Natural killer cell treated with Interleukin-12 subunit alpha and Interleukin-12 subunit beta and Interleukin-15 and Interleukin-18, amount 100 ng/mL, for 72 hours (primary cell): Measurements from ENCODE around the gene AP5S1. TPM values are rescaled to one million over a fixed set of nuclear protein-coding genes. Genes with fewer than 3 reads are reported as not detected.

ENCODE experiments used
- ATAC-seq, 2 donors: fragments of 150-1000 bp; cut with Tn5 transposase in 1 of 2; sonication (Bioruptor Pico), chemical (Tn5 transposase) in 1 of 2; 2 replicates each; pipeline ENCODE4 v1.10.0; 2021
- DNase-seq: peaks from one replicate; pipeline ENCODE4 v3.0.0; 2022; ENCODE audit warnings: low spot score
- H3K27ac Mint-ChIP-seq, 2 donors: 1 replicate in 1 of 2; 2 replicates in 1 of 2; pipeline ENCODE4 v1.8.0; 2022; ENCODE audit warnings: mixed read lengths in 2 of 2, mild to moderate bottlenecking in 1 of 2, moderate library complexity in 1 of 2
- H3K27me3 Mint-ChIP-seq, 2 donors: 1 replicate in 1 of 2; 2 replicates in 1 of 2; pipeline ENCODE4 v1.8.0; 2022; ENCODE audit warnings: mixed read lengths in 2 of 2
- H3K36me3 Mint-ChIP-seq: one replicate; pipeline ENCODE4 v1.8.0; 2022; ENCODE audit warnings: mixed read lengths
- H3K4me1 Mint-ChIP-seq, 2 donors: 1 replicate in 1 of 2; 2 replicates in 1 of 2; pipeline ENCODE4 v1.8.0; 2022; ENCODE audit warnings: low read depth in 2 of 2, mixed read lengths in 2 of 2, mild to moderate bottlenecking in 1 of 2
- H3K4me3 Mint-ChIP-seq: one replicate; pipeline ENCODE4 v1.8.0; 2022; ENCODE audit warnings: mixed read lengths
- H3K9me3 Mint-ChIP-seq: 2 replicates; pipeline ENCODE4 v1.8.0; 2022; ENCODE audit warnings: mixed read lengths
- total RNA-seq, 2 donors: library from RNA; stranded (reverse); gene quantifications; one replicate each; pipeline ENCODE4 v1.2.3, GENCODE V29; 2022

The AP5S1 gene
- total RNA-seq, 2 donors from 2014 or later = 13.5 to 19.7 TPM

GRCh38 chr20:3854462-3854871 is 34.1 kb downstream of the AP5S1 start:
- ATAC-seq (peak in 1 of 2 donors; percentile 44), DNase-seq (no peak)
- Mint-ChIP-seq H3K36me3 (peaks cover 19% of the 10 kb centered on the region), H3K4me1 (peaks cover 8 to 16% of the 10 kb centered on the region in 2 donors), H3K4me3 (no peak overlapping the region), H3K27me3 (no peaks in the 10 kb centered on the region), H3K27ac (no peak overlapping the region), H3K9me3 (no peaks in the 10 kb centered on the region)

- Mint-ChIP-seq H3K4me1 (peaks cover 8 to 12% of the 10 kb centered on the region in 2 donors), H3K27ac (no peak overlapping the region), H3K36me3 (peaks cover 19% of the 10 kb centered on the region), H3K4me3 (no peak overlapping the region), H3K9me3 (no peaks in the 10 kb centered on the region), H3K27me3 (no peaks in the 10 kb centered on the region)
- ATAC-seq = no peak
- no peak for DNase-seq
Measured at GRCh38 chr20:3857405-3857804, 37.1 kb downstream of the AP5S1 start.

GRCh38 chr20:3858689-3859088 is 38.3 kb downstream of the AP5S1 start:
- DNase-seq (no peak), ATAC-seq (no peak)
- no peak overlapping the region for H3K27ac Mint-ChIP-seq
- no peaks in the 10 kb centered on the region for H3K9me3 Mint-ChIP-seq
- no peak overlapping the region for H3K4me3 Mint-ChIP-seq
- H3K27me3 Mint-ChIP-seq = no peaks in the 10 kb centered on the region
- peaks cover 8 to 12% of the 10 kb centered on the region in 2 donors for H3K4me1 Mint-ChIP-seq
- H3K36me3 Mint-ChIP-seq = peaks cover 19% of the 10 kb centered on the region

GRCh38 chr20:3861191-3861590 is 40.8 kb downstream of the AP5S1 start:
- H3K27ac Mint-ChIP-seq = no peak overlapping the region
- no peak overlapping the region for H3K4me3 Mint-ChIP-seq
- H3K9me3 Mint-ChIP-seq = no peaks in the 10 kb centered on the region
- ATAC-seq (no peak), DNase-seq (no peak)
- H3K4me1 Mint-ChIP-seq = peaks cover 3 to 5% of the 10 kb centered on the region in 2 donors
- no peaks in the 10 kb centered on the region for H3K27me3 Mint-ChIP-seq
- peaks cover 12% of the 10 kb centered on the region for H3K36me3 Mint-ChIP-seq

GRCh38 chr20:3862333-3862732 is 42.0 kb downstream of the AP5S1 start:
- ATAC-seq = no peak
- no peaks in the 10 kb centered on the region for H3K9me3 Mint-ChIP-seq
- no peak overlapping the region for H3K4me3 Mint-ChIP-seq
- no peak for DNase-seq
- H3K4me1 Mint-ChIP-seq = no peaks in the 10 kb centered on the region
- H3K27me3 Mint-ChIP-seq = no peaks in the 10 kb centered on the region
- H3K27ac Mint-ChIP-seq = peak overlapping the region in 1 of 2 donors; percentile 15
- peaks cover 6% of the 10 kb centered on the region for H3K36me3 Mint-ChIP-seq

GRCh38 chr20:3863317-3863716 is 43.0 kb downstream of the AP5S1 start:
- H3K27me3 Mint-ChIP-seq = no peaks in the 10 kb centered on the region
- H3K4me3 Mint-ChIP-seq = no peak overlapping the region
- ATAC-seq (no peak), DNase-seq (no peak)
- no peaks in the 10 kb centered on the region for H3K9me3 Mint-ChIP-seq
- H3K36me3 Mint-ChIP-seq = no peaks in the 10 kb centered on the region
- peak overlapping the region in 1 of 2 donors; percentile 68 for H3K27ac Mint-ChIP-seq
- no peaks in the 10 kb centered on the region for H3K4me1 Mint-ChIP-seq

GRCh38 chr20:3864518-3864917 is 44.2 kb downstream of the AP5S1 start:
- DNase-seq = no peak
- no peak for ATAC-seq
- Mint-ChIP-seq H3K4me1 (no peaks in the 10 kb centered on the region), H3K27me3 (no peaks in the 10 kb centered on the region), H3K4me3 (no peak overlapping the region), H3K36me3 (no peaks in the 10 kb centered on the region), H3K9me3 (no peaks in the 10 kb centered on the region), H3K27ac (no peak overlapping the region)

- Mint-ChIP-seq H3K27me3 (no peaks in the 10 kb centered on the region), H3K9me3 (no peaks in the 10 kb centered on the region), H3K36me3 (no peaks in the 10 kb centered on the region), H3K27ac (no peak overlapping the region), H3K4me1 (no peaks in the 10 kb centered on the region), H3K4me3 (no peak overlapping the region)
- DNase-seq (no peak), ATAC-seq (no peak)
Measured at GRCh38 chr20:3865152-3865886, 45.0 kb downstream of the AP5S1 start.

GRCh38 chr20:3865887-3866407 is 45.6 kb downstream of the AP5S1 start:
- H3K4me3 Mint-ChIP-seq = no peak overlapping the region
- DNase-seq = no peak
- peaks cover 0 to 3% of the 10 kb centered on the region in 2 donors for H3K4me1 Mint-ChIP-seq
- H3K27me3 Mint-ChIP-seq = no peaks in the 10 kb centered on the region
- ATAC-seq = no peak
- H3K9me3 Mint-ChIP-seq = no peaks in the 10 kb centered on the region
- no peak overlapping the region for H3K27ac Mint-ChIP-seq
- H3K36me3 Mint-ChIP-seq = no peaks in the 10 kb centered on the region

GRCh38 chr20:3866464-3866863 is 46.1 kb downstream of the AP5S1 start:
- H3K4me1 Mint-ChIP-seq = peaks cover 0 to 3% of the 10 kb centered on the region in 2 donors
- peak in 1 of 2 donors; percentile 13 for ATAC-seq
- H3K27me3 Mint-ChIP-seq = no peaks in the 10 kb centered on the region
- no peak overlapping the region for H3K27ac Mint-ChIP-seq
- H3K36me3 Mint-ChIP-seq = no peaks in the 10 kb centered on the region
- H3K9me3 Mint-ChIP-seq = no peaks in the 10 kb centered on the region
- no peak for DNase-seq
- H3K4me3 Mint-ChIP-seq = no peak overlapping the region

- Mint-ChIP-seq H3K27ac (peak overlapping the region in 1 of 2 donors; percentile 16), H3K4me1 (peaks cover 4 to 5% of the 10 kb centered on the region in 2 donors), H3K4me3 (no peak overlapping the region), H3K36me3 (peaks cover 1% of the 10 kb centered on the region), H3K27me3 (no peaks in the 10 kb centered on the region), H3K9me3 (no peaks in the 10 kb centered on the region)
- ATAC-seq = no peak
- no peak for DNase-seq
Measured at GRCh38 chr20:3867802-3868201, 47.5 kb downstream of the AP5S1 start.

GRCh38 chr20:3869839-3870634 is 49.7 kb downstream of the AP5S1 start:
- Mint-ChIP-seq H3K27me3 (no peaks in the 10 kb centered on the region), H3K9me3 (no peaks in the 10 kb centered on the region), H3K27ac (no peak overlapping the region), H3K36me3 (peaks cover 6% of the 10 kb centered on the region), H3K4me3 (no peak overlapping the region), H3K4me1 (peaks cover 14 to 17% of the 10 kb centered on the region in 2 donors)
- ATAC-seq (no peak), DNase-seq (no peak)

- no peak for ATAC-seq
- DNase-seq = no peak
- Mint-ChIP-seq H3K27me3 (no peaks in the 10 kb centered on the region), H3K9me3 (no peaks in the 10 kb centered on the region), H3K4me1 (peaks cover 19 to 24% of the 10 kb centered on the region in 2 donors), H3K4me3 (no peak overlapping the region), H3K27ac (no peak overlapping the region), H3K36me3 (peaks cover 6% of the 10 kb centered on the region)
Measured at GRCh38 chr20:3871550-3872265, 51.4 kb downstream of the AP5S1 start.
